ENCODE results near the gene ARHGAP42.

DNA sequence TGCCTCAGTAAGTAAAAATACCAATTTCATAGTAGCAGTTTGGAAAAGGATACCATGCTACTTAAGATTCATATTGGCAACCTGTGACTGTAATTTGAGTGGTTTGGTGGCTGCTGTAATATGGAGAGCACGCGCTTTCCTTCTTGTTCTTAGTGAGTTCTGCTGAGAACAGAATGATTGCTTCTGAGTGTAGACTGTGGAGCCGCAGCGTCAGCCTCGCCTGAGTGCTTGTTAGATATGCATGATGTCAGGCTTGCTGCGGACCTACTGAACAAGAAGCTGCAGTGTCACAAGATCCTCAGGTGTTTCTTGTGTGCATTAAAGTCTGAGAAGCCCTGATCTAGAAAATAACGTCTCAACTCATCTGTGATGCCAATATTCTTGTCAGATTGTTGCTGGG lies 143.2 kb downstream of the ARHGAP42 start:
- no peak for TF ChIP-seq POLR2A (IDR thresholded peaks at IDR 0.05; ENCODE audit: extremely low read depth, insufficient read length)
- TF ChIP-seq, protein P1, sequence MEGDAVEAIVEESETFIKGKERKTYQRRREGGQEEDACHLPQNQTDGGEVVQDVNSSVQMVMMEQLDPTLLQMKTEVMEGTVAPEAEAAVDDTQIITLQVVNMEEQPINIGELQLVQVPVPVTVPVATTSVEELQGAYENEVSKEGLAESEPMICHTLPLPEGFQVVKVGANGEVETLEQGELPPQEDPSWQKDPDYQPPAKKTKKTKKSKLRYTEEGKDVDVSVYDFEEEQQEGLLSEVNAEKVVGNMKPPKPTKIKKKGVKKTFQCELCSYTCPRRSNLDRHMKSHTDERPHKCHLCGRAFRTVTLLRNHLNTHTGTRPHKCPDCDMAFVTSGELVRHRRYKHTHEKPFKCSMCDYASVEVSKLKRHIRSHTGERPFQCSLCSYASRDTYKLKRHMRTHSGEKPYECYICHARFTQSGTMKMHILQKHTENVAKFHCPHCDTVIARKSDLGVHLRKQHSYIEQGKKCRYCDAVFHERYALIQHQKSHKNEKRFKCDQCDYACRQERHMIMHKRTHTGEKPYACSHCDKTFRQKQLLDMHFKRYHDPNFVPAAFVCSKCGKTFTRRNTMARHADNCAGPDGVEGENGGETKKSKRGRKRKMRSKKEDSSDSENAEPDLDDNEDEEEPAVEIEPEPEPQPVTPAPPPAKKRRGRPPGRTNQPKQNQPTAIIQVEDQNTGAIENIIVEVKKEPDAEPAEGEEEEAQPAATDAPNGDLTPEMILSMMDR (IDR thresholded peaks at IDR 0.05; ENCODE audit: low read depth, low read length): no peak
- TF ChIP-seq, protein P2, sequence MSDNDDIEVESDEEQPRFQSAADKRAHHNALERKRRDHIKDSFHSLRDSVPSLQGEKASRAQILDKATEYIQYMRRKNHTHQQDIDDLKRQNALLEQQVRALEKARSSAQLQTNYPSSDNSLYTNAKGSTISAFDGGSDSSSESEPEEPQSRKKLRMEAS (IDR thresholded peaks at IDR 0.05; ENCODE audit: low read depth, low read length): no peak
